Measurements from ENCODE around the gene MUC5AC.
"Not testable (repeated sequence)": the region's sequence is repeated elsewhere in the genome, so short reads cannot be mapped to it uniquely, and the experiment has no call there.

The MUC5AC gene

GRCh38 chr11:1140642-1141490 lies 16.9 kb upstream of the MUC5AC start:
- DNase-seq (ENCODE audit: low read depth in 2 of 2): no peak

DNA sequence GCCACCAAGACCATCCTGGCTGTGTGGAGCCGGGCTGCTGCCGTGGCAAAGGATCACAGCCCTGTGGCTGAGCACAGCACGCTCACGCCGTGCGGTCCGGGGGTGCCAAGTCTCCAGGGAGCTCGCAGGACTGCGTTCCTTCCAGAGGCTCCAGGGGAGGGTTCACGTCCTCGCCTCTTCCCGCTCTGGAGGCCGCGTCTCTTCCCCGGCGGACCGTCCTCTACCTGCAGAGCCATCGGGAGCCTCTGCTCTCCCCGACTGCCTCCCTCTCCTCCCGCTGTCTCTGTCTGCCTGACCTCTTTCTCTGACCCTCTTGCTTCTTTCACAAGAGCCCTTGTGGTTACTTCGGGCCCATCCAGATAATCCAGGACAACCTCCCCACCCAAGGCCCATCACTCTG lies 11.4 kb upstream of the MUC5AC start:
- no peak for DNase-seq (ENCODE audit: low read depth in 2 of 2)

- DNase-seq (ENCODE audit: low read depth in 2 of 2): no peak
Observed at GRCh38 chr11:1147792-1148191, 10.0 kb upstream of the MUC5AC start.

- no peak for DNase-seq (ENCODE audit: low read depth in 2 of 2)
Observed at GRCh38 chr11:1148752-1149180, 9.0 kb upstream of the MUC5AC start.

GRCh38 chr11:1149545-1149944 lies 8.2 kb upstream of the MUC5AC start:
- no peak for DNase-seq (ENCODE audit: low read depth in 2 of 2)

DNA sequence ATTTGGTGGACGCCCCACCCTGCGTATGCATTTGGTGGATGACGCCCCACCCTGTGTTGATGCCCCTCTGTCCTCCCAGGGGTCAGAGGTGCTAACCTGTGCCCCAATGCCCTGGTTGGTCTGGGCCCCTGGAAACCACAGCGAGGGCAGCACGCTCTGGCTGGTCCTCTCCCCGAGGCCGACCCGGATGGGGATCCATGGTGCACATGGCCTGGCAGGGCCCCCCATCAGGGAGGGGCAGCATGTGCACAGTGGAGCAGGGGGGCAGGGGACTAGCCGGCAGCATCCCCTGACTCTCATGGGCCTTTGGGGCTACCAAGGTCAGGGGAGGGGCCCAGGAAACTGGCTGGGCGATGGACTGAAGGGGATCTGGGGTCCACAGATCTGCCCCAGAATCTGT lies 7.6 kb upstream of the MUC5AC start:
- DNase-seq (ENCODE audit: low read depth in 2 of 2): no peak

- no peak for DNase-seq (ENCODE audit: low read depth in 2 of 2)
Observed at GRCh38 chr11:1150769-1151365, 6.9 kb upstream of the MUC5AC start.

GRCh38 chr11:1151366-1152315 lies 6.1 kb upstream of the MUC5AC start:
- DNase-seq (ENCODE audit: low read depth in 2 of 2): no peak

DNA sequence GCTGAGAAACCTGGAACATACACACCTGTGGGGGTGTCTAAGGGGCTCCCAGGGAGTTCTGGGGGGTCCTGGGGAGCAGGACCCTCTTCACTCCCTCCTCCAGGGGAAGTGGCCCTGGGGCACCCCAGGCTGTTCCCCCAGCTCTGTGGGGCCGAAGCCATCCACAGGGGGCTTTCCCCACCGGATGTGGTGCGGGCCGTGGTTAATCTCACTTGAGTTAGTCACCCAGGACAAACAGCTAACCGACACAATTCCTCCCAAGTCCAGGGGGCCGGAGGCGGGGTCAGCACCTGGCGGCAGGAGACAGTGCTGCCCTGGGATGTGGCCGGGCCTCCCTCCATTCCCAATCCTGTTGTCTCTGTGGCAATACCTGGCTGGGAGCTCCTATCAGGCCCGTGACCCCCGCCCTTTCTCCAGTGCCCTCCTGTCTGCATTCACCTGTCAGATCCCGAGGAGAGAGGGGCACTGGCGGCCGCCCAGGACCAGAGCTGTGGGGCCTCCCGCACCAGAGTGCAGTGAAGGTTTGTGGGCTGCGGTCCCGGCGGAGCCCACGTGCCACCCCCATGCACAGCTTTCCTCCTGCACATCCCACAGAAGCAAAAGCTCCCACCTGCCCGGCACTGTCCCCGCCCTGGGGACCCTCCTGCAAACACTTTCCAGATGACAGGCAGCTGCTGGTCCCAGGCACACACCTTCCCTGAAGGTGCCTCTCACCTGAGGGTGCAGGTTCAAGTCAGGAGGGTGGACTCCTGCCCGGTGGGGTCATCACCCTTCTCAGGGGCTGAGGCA lies 5.2 kb upstream of the MUC5AC start:
- peak in 1 of 2 donors; percentile 17 for DNase-seq (ENCODE audit: low read depth in 2 of 2)

GRCh38 chr11:1153105-1153950 lies 4.4 kb upstream of the MUC5AC start:
- no peak for DNase-seq (ENCODE audit: low read depth in 2 of 2)

DNA sequence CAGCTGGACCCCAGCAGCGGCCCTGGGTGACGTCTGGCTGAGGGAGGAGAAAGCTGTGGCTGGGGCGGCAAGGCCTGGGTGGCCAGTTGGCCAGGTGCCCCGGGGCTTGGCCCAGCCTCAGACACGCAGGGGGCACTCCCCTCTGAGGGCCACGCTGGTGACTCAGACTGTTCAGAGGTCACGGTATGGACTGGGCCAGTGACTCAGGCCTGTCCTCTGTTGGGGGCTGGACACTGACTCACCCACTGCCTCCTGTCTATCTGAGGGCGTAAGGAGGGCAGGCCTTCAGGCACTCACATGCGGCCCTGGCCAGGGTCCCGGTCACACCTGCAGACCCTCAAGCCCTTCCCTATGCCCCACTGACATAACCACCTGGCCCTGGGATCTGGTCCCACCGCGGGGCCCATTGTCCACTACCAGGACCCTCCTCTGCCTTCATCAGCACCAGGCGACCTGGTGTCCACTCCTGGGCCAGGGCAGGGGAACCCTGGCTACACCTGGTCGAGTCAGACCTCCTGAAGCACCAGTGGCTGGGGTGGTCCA lies 3.7 kb upstream of the MUC5AC start:
- no peak for DNase-seq (ENCODE audit: low read depth in 2 of 2)

DNA sequence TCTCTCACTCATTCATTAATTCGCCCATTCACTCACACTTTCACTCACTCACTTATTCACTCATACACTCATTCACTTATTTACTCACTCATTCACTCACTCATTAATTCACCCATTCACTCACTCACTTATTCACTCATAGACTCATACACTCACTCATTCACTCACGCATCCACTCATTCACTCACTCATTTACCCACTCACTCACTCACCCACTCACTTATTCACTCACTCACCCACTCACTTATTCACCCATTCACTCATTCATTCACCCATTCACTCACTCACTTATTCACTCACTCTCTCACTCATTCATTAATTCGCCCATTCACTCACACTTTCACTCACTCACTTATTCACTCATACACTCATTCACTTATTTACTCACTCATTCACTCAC lies 3.1 kb upstream of the MUC5AC start:
- DNase-seq (ENCODE audit: low read depth in 2 of 2): not testable (repeated sequence)

GRCh38 chr11:1155274-1155693 lies 2.5 kb upstream of the MUC5AC start:
- DNase-seq (ENCODE audit: low read depth in 2 of 2): no peak

- no peak for DNase-seq (ENCODE audit: low read depth in 2 of 2)
Observed at GRCh38 chr11:1156506-1157340, 1.0 kb upstream of the MUC5AC start.

DNA sequence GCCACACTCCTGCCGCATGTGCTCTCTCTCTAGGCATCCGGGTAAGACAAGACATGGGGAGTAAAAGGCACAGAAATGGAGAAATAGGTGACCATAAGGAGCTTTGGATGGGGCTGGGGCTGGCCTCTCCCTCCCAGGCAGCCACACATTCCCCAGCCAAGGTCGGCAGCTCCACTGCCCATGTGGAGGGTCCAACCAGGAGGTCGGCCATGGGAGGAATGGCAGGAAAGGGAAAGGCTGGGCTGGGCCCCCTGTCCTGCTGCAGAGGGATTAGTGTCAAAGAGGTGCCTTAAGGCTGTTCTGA lies 460 bp upstream of the MUC5AC start:
- DNase-seq (ENCODE audit: low read depth in 2 of 2): no peak

DNA sequence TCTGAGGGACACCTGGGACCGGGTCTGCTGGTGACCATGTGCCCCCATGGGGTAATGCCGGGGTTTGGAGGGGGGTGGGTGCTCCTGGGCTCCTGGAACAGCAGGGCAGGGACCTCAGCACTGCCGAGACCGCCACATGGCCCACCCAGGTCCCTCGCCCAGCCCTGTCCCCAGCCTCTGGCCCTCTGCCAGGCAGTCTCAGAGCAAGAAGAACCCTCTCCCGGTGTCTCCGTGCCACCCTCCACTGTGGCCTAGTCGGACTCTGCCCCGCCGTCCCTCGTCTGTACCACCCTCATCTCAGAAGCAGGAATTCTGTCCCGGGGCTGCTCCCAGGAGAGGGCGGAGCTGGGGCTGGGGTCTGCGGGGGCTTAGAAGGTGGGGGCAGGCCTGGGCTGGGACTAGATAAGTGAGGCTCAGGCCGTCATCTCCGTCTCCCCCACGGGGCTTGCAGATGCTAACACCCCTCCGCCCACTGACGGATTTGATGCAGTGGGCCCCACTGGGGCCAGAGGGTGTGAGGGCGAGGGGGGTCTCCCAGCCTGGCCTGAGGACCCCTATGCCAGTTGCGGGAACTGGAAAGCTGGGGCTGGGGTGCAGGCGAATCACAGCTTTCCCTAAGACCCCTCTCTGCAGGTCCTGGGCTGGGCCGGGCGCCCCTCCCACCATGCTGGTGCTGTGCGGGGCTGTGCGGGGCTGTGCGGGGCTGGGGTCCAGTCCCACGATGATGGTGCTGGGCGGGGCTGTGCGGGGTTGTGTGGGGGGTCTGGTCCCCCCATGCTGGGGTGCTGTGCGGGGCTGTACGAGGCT lies 1.1 kb downstream of the MUC5AC start:
- no peak for DNase-seq (ENCODE audit: low read depth in 2 of 2)

DNA sequence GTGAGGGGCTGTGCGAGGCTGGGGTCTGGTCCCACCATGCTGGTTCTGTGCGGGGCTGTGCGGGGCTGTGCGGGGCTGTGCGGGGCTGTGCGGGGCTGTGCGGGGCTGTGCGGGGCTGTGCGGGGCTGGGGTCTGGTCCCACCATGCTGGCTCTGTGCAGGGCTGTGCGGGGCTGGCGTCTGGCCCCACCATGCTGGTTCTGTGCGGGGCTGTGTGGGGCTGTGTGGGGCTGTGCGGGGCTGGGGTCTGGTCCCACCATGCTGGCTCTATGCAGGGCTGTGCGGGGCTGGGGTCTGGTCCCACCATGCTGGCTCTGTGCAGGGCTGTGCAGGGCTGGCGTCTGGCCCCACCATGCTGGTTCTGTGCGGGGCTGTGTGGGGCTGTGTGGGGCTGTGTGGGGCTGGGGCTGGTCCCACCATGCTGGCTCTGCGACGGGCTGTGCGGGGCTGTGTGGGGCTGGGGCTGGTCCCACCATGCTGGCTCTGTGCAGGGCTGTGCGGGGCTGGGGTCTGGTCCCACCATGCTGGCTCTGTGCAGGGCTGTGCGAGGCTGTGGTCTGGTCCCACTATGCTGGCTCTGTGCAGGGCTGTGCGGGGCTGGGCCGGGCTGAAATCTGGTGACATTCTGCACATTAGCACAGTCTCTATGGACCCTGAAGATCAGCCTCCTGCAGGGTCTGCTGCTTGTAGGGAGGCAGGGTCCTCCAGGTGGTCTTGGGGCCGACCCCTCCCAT lies 1.9 kb downstream of the MUC5AC start:
- not testable (repeated sequence) for DNase-seq (ENCODE audit: low read depth in 2 of 2)
